GM15510 (cell line): Measurements from ENCODE around the gene AIMP1.

Experiments used
- POLR2A ChIP-seq: IDR thresholded peaks from 3 replicates; pipeline ENCODE4 v1.6.1; 2011; ENCODE audit warnings: borderline replicate concordance; ENCODE audit not compliant: insufficient read length; ENCODE audit errors: extremely low read depth

AIMP1 gene

GRCh38 chr4:106301393-106302061 is 14.8 kb upstream of the AIMP1 start:
- no peak for TF ChIP-seq POLR2A

DNA sequence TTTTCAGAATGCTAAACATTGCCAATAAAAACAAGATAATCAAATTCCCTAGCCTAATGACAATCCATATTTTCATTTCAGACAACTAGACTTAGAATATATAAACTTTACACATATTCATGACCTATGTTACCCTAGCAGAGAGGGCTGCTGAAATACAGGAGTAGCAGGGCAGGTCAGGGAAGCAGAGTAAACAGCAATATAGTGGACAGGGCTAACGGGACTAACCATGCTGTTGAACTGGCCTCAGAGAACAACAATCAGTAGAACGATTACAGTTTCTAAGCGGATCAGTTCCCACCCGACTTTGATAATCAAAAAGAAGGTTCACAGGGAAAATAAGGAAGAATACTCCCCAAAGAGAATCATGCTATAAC is 14.3 kb upstream of the AIMP1 start:
- no peak for TF ChIP-seq POLR2A

DNA sequence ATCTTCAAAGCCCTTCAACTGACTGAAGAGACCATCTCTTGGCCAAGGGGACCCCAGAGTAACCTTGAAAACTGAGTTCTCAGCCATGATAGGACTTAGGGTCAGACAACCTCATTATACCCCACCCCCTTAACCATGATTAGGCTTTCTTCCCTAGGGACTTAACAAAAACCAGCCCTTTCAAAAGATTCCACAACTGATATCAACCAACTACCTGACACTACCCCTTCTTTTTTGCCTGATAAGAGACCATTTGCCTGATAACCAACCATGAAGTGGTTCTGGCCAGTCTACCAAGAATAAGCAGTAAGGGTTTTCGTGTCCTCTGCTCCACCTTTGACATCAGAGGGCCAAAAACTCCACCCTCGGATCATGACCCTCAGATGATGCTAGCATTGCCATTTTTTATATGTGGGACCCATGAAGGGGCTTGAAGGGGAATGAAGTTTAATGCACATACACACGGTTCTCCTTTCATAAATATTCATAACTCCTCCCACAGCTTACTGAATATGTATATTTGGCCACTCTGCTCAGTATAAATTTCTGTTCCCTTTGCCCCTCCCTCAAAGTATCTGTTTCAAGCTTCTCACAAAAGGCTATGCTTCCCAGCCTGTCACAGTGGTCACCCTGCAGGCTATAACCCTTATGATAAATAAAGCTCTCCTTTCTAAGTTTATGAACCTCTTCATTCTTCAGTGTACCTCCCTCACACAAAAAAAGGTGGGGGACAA is 12.6 kb upstream of the AIMP1 start:
- TF ChIP-seq POLR2A: no peak

GRCh38 chr4:106304632-106305031 is 11.7 kb upstream of the AIMP1 start:
- no peak for TF ChIP-seq POLR2A

- TF ChIP-seq POLR2A: no peak
These were observed 10.8 kb upstream of the AIMP1 start for GRCh38 chr4:106305435-106306055.

GRCh38 chr4:106306561-106306960 is 9.8 kb upstream of the AIMP1 start:
- TF ChIP-seq POLR2A: no peak

DNA sequence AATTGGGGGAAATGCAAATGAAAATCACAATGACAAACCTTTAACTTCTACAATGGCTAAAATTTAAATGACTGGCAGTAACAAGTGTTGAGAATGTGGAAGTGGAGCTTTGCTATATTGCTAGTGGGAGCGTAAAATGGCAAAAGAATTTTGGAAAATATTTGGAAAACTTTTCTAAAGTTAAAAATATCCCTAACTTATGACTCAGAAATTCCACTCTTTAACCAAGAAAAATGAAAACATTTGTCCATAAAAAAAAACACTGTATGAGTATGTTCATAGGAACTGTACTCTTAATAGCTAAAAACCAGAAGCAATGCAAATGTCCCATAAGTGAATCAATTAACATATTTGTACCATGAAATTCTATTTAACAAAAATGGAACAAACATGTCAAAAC is 4.0 kb upstream of the AIMP1 start:
- no peak for TF ChIP-seq POLR2A

- TF ChIP-seq POLR2A: no peak
These were observed 3.3 kb upstream of the AIMP1 start for GRCh38 chr4:106312997-106313522.

GRCh38 chr4:106314960-106315359 is 1.4 kb upstream of the AIMP1 start:
- no peak for TF ChIP-seq POLR2A

- TF ChIP-seq POLR2A: no peak
These were observed 828 bp upstream of the AIMP1 start for GRCh38 chr4:106315476-106315967.

GRCh38 chr4:106316773-106317409 is 541 bp downstream of the AIMP1 start:
- no peak for TF ChIP-seq POLR2A

GRCh38 chr4:106317815-106318214 is 1.5 kb downstream of the AIMP1 start:
- TF ChIP-seq POLR2A: no peak

GRCh38 chr4:106318511-106318910 is 2.2 kb downstream of the AIMP1 start:
- no peak for TF ChIP-seq POLR2A

GRCh38 chr4:106320235-106320634 is 3.9 kb downstream of the AIMP1 start:
- no peak for TF ChIP-seq POLR2A

DNA sequence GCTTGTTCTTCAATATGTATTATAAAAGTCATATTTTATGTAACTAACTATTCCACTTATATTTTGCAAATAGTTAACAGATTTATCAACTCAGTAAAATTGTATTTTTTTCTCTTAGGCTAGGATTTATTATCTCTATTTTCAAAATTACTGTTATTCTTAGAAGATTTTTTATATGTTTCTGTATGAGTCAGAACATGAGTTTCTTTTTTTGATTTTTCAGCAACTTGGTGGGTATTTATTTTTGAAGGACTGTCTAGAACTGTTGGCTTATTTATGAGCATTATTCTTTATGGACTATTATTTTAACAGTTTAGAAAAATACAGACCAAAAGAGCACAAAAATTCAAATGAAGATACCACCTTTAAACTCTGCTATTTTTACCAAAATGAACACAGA is 6.8 kb downstream of the AIMP1 start:
- TF ChIP-seq POLR2A: no peak
